GM19438 (cell line): ENCODE data around the gene SH3BP1.
A peak's percentile ranks its signal among the peaks of the same experiment; 100 is the strongest.
"Not testable (repeated sequence)": the region's sequence is repeated elsewhere in the genome, so short reads cannot be mapped to it uniquely, and the experiment has no call there.

Experiments used
- ATAC-seq: cut with Tn5 transposase; IDR thresholded peaks from one replicate; pipeline ENCODE4 v1.9.1; 2021; ENCODE audit warnings: low read depth; ENCODE audit not compliant: unreplicated experiment

The SH3BP1 gene

GRCh38 chr22:37639070-37639760, at the start of gene SH3BP1:
Gene SH3BP1 (plus strand): TSS chr22:37639669. CDS start chr22:37639788, 119 bp downstream.
- ATAC-seq: no peak

GRCh38 chr22:37591081-37591480, 48.4 kb upstream of the SH3BP1 start:
- ATAC-seq: not testable (repeated sequence)

- ATAC-seq: no peak
Observed at GRCh38 chr22:37591823-37592404, 47.6 kb upstream of the SH3BP1 start.

- ATAC-seq: no peak
Observed at GRCh38 chr22:37594237-37594636, 45.2 kb upstream of the SH3BP1 start.

GRCh38 chr22:37599153-37599552, 40.3 kb upstream of the SH3BP1 start:
- no peak for ATAC-seq

GRCh38 chr22:37601203-37601539, 38.3 kb upstream of the SH3BP1 start:
- ATAC-seq: no peak

GRCh38 chr22:37601540-37602442, 37.7 kb upstream of the SH3BP1 start:
- no peak for ATAC-seq

GRCh38 chr22:37602546-37603277, 36.8 kb upstream of the SH3BP1 start:
- ATAC-seq: not testable (repeated sequence)

- no peak for ATAC-seq
Observed at GRCh38 chr22:37604074-37604473, 35.4 kb upstream of the SH3BP1 start.

GRCh38 chr22:37604875-37605274, 34.6 kb upstream of the SH3BP1 start:
- no peak for ATAC-seq

- no peak for ATAC-seq
Observed at GRCh38 chr22:37607010-37607934, 32.2 kb upstream of the SH3BP1 start.

- ATAC-seq: no peak
Observed at GRCh38 chr22:37607935-37608476, 31.5 kb upstream of the SH3BP1 start.

GRCh38 chr22:37608477-37609239, 30.8 kb upstream of the SH3BP1 start, which contains the start of gene GGA1:
Gene GGA1 (plus strand): TSS chr22:37608834. CDS start chr22:37608861, 27 bp downstream.
- ATAC-seq: peak; percentile 76

- ATAC-seq: no peak
Observed at GRCh38 chr22:37609240-37610152, 30.0 kb upstream of the SH3BP1 start.

GRCh38 chr22:37610153-37610475, 29.4 kb upstream of the SH3BP1 start:
- ATAC-seq: not testable (repeated sequence)

GRCh38 chr22:37610480-37611129, 28.9 kb upstream of the SH3BP1 start:
- ATAC-seq: no peak

- no peak for ATAC-seq
Observed at GRCh38 chr22:37611207-37611606, 28.3 kb upstream of the SH3BP1 start.
